Adipocyte (in vitro differentiated cells): ENCODE data around the gene CYB5D1.
"Not testable (repeated sequence)": the region's sequence is repeated elsewhere in the genome, so short reads cannot be mapped to it uniquely, and the experiment has no call there.

Experiments used
- DNase-seq: peaks from one replicate; pipeline ENCODE4 v3.0.0-alpha.2; 2015; ENCODE audit warnings: low read depth
- H3K27me3 ChIP-seq: replicated peaks from 2 replicates; pipeline ENCODE4 v1.7.0; 2013; ENCODE audit warnings: mild to moderate bottlenecking, low read length, moderate library complexity; ENCODE audit not compliant: control insufficient read depth, insufficient read depth
- H3K36me3 ChIP-seq: 2 replicates; pipeline ENCODE4 v1.7.0; 2013; ENCODE audit warnings: low read length, mild to moderate bottlenecking, moderate library complexity; ENCODE audit not compliant: control insufficient read depth, insufficient read depth, severe bottlenecking
- H3K4me1 ChIP-seq: 2 replicates; pipeline ENCODE4 v1.7.0; 2013; ENCODE audit warnings: mild to moderate bottlenecking, low read length, moderate library complexity; ENCODE audit not compliant: control insufficient read depth, insufficient read depth
- H3K4me3 ChIP-seq: 2 replicates; pipeline ENCODE4 v1.7.0; 2013; ENCODE audit warnings: mild to moderate bottlenecking, low read length, moderate library complexity
- H3K9ac ChIP-seq: 2 replicates; pipeline ENCODE4 v1.7.0; 2013; ENCODE audit warnings: mild to moderate bottlenecking, low read length, moderate library complexity
- H3K9me3 ChIP-seq: 2 replicates; pipeline ENCODE4 v1.7.0; 2013; ENCODE audit warnings: mild to moderate bottlenecking, low read length, moderate library complexity; ENCODE audit not compliant: control insufficient read depth

Gene CYB5D1

DNA sequence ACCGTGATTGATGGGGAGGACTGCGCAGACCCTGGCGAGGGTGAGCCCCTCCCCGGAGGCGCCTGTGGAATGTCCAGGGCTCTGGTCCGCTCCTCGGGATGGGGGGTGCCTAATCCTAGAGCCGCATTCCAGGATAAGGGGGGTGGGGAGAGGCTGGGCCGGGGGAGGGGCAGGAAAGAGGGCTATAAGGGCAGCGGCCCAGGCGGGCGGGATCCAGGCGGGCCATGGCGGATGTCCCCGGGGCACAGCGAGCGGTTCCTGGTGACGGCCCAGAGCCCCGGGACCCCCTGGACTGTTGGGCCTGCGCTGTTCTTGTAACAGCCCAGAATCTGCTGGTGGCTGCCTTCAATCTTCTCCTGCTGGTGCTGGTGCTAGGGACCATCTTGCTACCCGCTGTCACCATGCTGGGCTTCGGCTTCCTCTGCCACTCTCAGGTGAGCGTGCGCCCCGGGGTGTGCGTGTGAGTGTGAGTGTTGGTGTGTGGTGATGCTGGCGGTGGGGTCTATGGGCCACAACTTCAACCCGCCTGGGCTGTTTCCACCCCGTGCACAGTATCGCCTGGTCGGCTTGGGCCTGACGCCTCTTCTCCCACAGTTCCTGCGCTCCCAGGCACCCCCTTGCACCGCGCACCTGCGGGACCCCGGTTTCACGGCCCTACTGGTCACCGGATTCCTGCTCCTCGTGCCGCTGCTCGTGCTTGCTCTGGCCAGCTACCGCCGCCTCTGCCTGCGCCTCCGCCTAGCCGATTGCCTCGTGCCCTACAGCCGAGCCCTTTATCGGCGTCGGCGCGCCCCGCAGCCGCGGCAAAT is 2.7 kb upstream of the CYB5D1 start, which contains the start of gene TMEM88:
Gene TMEM88, plus strand, starts transcription at position 216 of the 809 bp plus-strand sequence. Its CDS starts 9 bp downstream, at position 225.
- peak within 1 kb of the TSS; percentile 82 for H3K4me3 ChIP-seq
- no peaks in the 10 kb centered on the region for H3K9me3 ChIP-seq
- no peak for DNase-seq
- peaks cover 28% of the 10 kb centered on the region for H3K4me1 ChIP-seq
- no peaks in the 10 kb centered on the region for H3K27me3 ChIP-seq
- peaks cover 32% of the 10 kb centered on the region for H3K36me3 ChIP-seq
- H3K9ac ChIP-seq, result peak within 1 kb of the TSS; percentile 97

DNA sequence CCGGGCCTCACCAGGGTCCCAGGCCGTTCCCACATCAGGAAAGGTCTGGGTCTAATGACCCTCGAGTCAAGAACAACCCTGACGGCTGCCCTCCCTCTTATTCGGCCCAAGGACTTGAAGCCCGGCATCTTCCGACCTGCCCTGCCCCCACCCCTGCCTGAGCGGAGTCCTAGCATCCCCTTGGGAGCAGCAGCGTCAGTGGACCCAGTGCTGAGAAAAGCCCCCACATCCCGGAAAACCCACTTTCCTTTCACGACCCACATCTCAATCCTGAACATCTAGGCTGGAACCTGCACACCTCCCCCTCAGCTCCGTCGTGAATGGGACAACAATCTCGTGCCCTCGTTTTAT is 2.2 kb upstream of the CYB5D1 start:
- peak overlapping the region; percentile 97 for H3K9ac ChIP-seq
- H3K36me3 ChIP-seq, result peaks cover 26% of the 10 kb centered on the region
- peaks cover 28% of the 10 kb centered on the region for H3K4me1 ChIP-seq
- H3K4me3 ChIP-seq, result peak overlapping the region; percentile 82
- no peak for DNase-seq
- H3K9me3 ChIP-seq, result no peaks in the 10 kb centered on the region
- no peaks in the 10 kb centered on the region for H3K27me3 ChIP-seq

DNA sequence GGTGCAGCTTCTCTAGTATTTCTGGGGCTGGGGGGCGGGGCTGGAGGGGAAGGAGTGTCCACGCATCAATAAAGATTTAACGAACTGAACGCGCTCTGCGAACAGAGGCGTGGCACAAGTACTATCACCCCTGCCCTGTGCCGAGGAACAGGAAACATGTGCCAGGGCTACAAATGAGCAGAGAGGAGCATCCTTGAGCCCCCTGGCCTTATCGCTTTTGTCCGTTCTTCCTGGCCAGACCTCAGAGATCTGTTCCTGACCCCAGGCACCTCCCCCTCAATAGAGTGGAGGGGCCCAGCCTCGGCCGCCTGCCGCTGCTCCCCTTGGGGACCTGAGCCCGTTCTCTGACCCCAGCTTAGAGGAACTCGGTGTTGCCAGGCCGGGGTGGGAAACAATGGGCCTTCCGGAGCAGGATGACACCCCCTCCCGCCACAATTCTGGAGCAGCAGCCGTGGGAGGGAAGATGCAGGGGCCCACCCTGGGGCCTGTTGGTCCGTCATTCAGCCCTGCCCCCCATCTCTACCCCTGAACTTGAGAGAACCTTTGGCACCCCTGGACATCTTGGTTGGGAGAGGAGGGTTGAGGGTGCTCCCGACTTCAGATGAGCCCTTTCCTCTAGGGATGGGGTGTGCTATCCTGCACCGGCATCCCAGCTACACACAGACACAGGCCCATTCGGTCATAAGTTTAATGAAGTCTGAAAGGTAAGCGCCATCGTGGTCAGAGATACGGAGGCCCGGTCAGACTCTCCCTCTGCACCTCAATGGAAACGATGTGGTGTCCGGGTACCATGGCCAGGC is 1.6 kb upstream of the CYB5D1 start:
- DNase-seq, result peak; percentile 32
- Histone ChIP-seq H3K9me3 (no peaks in the 10 kb centered on the region), H3K4me3 (peak overlapping the region; percentile 82), H3K4me1 (peaks cover 28% of the 10 kb centered on the region), H3K27me3 (no peaks in the 10 kb centered on the region), H3K36me3 (peaks cover 20% of the 10 kb centered on the region), H3K9ac (peak overlapping the region; percentile 97)

DNA sequence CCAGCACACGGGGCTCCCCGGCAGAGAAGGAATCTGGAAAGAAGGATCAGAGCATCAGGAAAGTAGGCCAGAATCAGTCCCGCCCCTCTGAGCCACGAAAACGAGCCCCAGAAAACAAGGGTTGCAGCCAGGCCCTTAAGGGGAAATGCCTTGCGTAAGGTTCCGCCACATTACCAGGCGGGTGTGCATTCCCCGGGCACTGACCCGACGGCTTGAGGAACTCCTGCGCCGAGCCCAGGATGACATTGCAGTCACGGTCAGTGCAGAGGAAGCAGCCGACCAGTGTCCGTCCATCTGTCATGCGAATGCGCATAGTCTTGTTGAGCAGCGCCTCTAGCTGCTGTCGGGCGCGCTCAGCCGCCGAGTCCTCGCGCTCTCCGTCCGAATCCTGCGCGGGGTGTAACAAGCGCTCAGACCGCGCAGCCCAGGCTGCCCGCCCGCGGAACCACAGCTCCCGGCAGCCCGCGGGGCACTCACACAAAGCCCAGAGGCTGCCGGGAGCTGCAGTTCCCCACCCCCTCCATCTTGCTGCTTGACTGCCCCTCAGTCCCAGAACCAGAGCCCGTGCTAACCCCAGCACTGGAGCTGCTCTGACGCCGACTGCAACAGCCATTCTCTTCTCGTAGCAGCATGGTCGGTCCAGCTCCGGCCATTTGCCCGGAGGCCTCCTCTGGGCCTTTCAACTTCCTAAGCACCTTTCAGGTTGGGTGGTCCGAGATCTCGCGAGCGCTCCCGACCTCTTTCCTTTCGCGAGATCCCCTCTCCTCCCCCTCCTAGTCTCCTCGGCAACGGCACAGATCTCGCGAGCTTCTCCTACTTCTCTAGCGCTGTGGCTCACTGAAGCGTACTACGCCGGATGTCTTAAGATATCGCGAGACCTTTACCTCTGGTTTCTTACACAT is 741 bp upstream of the CYB5D1 start, which contains the start of gene NAA38:
Gene NAA38, minus strand, starts transcription at position 749 of the 902 bp plus-strand sequence. Its CDS starts 96 bp downstream, at position 653.
- Histone ChIP-seq H3K27me3 (no peaks in the 10 kb centered on the region), H3K9me3 (no peaks in the 10 kb centered on the region), H3K36me3 (peaks cover 15% of the 10 kb centered on the region), H3K9ac (peak within 1 kb of the TSS; percentile 97), H3K4me3 (peak within 1 kb of the TSS; percentile 82), H3K4me1 (peaks cover 28% of the 10 kb centered on the region)
- peak; percentile 100 for DNase-seq

DNA sequence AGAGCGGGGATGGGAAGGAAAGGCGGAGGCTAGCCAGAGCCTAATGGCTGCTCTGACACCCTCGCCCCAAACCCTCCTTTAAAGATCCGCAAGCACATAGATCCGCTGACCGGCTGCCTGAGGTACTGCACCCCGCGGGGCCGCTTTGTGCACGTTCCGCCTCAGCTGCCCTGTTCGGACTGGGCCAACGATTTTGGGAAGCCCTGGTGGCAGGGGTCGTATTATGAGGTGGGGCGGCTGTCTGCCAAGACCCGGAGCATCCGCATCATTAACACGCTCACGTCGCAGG is 663 bp downstream of the CYB5D1 start:
- DNase-seq, result peak; percentile 80
- Histone ChIP-seq H3K9ac (peak overlapping the region; percentile 97), H3K9me3 (no peaks in the 10 kb centered on the region), H3K4me3 (peak overlapping the region; percentile 82), H3K4me1 (peaks cover 28% of the 10 kb centered on the region), H3K36me3 (peaks cover 4% of the 10 kb centered on the region), H3K27me3 (no peaks in the 10 kb centered on the region)

DNA sequence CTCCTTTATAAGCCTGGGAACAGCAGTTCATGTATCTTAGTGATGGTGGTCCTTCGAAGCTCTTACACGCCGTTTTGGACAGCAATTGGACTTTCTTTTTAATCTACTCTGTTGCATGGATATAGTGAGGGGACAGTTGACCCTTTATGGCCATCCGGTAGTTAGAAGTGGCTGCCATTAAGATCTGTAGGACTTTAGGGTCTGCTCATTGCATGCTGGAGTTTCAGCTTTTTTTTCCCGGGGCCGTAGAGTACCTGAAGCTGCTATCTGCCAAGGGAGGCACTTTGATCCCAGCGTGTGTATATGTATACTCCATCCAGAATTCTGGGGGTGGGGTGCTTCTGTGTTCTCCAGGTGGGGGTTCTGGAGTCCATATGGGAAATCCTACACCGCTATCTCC is 1.2 kb downstream of the CYB5D1 start:
- no peak for DNase-seq
- H3K27me3 ChIP-seq, result no peaks in the 10 kb centered on the region
- H3K9ac ChIP-seq, result peak overlapping the region; percentile 97
- H3K36me3 ChIP-seq, result peaks cover 7% of the 10 kb centered on the region
- peaks cover 28% of the 10 kb centered on the region for H3K4me1 ChIP-seq
- H3K4me3 ChIP-seq, result peak overlapping the region; percentile 82
- no peaks in the 10 kb centered on the region for H3K9me3 ChIP-seq

DNA sequence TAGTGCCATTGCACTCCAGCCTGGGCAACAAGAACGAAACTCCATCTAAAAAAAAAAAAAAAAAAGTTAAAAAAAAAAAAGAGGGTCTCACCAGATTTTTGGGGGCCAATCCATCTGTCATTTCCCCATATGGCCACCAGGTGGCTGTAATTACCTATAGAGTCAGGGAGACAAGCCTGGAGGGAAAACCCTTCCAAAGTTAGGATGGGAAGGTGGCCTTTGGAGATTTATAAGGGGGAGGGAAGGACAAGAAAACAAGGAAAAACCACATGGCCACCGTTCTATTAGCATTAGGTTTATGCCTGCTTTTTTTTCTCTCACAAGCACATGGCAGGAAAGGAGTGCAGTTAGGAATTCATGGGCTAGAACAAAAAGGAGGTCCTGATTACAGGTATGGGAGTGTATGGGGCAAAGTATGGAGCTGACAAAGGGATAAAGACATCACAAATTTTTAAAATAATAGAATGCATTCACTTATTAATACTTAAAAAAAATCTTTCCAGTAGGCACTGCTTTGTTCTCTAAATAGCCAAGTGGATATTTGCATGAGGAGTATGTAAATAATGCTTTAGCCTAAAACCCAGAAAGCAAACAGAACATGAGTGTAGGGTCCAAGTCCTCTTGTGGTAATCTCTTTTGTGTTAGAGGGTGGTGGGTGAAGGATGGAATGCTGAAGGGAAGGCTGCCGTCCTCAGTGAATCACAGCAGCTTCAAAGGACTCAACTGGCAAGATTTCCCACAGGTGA is 5.1 kb downstream of the CYB5D1 start:
- no peak overlapping the region for H3K4me3 ChIP-seq
- H3K4me1 ChIP-seq, result peaks cover 11% of the 10 kb centered on the region
- peaks cover 10% of the 10 kb centered on the region for H3K36me3 ChIP-seq
- no peak overlapping the region for H3K9ac ChIP-seq
- DNase-seq, result peak; percentile 83
- no peaks in the 10 kb centered on the region for H3K9me3 ChIP-seq
- H3K27me3 ChIP-seq, result no peaks in the 10 kb centered on the region

DNA sequence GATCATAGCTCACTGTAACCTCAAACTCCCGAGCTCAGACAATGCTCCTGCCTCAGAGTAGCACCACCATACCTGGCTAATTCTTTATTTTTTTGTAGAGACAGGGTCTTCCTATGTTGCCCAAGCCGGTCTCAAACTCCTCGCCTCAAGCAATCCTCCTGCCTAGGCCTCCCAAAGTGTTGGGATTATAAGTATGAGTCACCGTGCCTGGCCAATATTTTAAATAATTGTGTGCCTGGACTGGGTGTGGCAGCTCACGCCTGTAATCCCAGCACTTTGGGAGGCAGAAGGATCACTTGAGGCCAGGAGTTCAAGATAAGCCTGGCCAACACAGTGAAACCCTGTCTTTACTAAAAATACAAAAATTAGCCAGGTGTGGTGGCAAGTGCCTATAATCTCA is 6.6 kb downstream of the CYB5D1 start:
- not testable (repeated sequence) for DNase-seq, H3K36me3 ChIP-seq, H3K27me3 ChIP-seq, H3K4me1 ChIP-seq, H3K9ac ChIP-seq, H3K4me3 ChIP-seq, H3K9me3 ChIP-seq

DNA sequence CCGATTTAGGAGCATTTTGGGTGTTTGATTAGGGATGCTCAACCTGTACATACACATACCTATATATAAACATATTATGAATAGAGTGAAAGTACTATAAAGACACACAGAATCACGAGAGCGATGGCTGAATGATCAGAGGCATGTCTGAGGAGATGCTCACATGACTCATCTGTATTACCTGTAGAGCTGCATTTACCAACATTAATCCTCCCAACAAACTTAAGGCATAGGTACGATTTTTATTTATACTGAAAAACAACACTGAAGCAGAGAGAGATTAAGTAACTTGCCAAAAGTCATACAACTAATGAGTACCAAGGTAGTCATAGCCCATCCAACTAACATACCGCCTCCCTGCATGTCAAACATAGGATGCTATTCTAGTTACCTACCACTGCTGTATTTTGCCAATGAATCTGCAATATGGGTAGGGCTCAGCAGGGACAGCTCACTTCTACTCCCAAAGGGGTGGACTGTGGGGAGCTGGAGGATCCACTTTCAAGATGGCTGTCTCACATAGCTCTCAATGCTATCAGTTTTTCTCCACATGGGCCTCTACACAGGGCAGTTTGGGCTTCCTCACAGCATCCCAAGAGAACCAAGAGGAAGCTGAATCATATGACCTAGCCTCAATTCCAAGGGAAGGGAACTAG is 7.3 kb downstream of the CYB5D1 start:
- H3K4me3 ChIP-seq, result no peak overlapping the region
- DNase-seq, result no peak
- no peaks in the 10 kb centered on the region for H3K4me1 ChIP-seq
- H3K9me3 ChIP-seq, result no peaks in the 10 kb centered on the region
- H3K9ac ChIP-seq, result no peak overlapping the region
- H3K27me3 ChIP-seq, result no peaks in the 10 kb centered on the region
- H3K36me3 ChIP-seq, result peaks cover 10% of the 10 kb centered on the region

DNA sequence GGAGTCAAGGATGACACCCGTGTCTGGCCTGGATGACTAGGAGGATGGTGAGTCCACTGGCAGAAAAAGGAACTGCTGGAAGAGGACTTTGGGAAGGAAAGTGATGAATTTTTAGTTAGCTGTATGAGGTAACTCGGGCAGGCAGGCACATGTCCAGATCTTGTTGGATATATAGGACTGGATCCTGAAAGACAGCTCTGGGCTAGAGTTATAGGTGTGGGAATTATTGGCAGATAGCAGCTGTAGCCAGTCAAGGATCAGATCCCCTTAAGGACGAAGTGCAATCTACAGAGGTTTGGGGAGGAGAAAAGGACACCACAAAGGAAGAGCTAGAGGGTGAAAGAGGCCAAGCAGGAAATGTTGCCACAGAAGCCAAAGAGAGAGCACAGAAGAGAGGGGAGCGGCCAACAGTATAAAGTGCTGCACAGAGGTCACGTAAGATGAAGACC is 10.1 kb downstream of the CYB5D1 start:
- no peak overlapping the region for H3K9ac ChIP-seq
- no peaks in the 10 kb centered on the region for H3K4me1 ChIP-seq
- no peak for DNase-seq
- no peaks in the 10 kb centered on the region for H3K9me3 ChIP-seq
- peaks cover 7% of the 10 kb centered on the region for H3K36me3 ChIP-seq
- H3K4me3 ChIP-seq, result no peak overlapping the region
- no peaks in the 10 kb centered on the region for H3K27me3 ChIP-seq
